GM12873 (cell line): Measurements from ENCODE around the gene TIGD1.

ENCODE experiments used
- CTCF ChIP-seq: IDR thresholded peaks from 2 replicates; pipeline ENCODE4 v1.5.1; 2012; ENCODE audit warnings: low read depth, mild to moderate bottlenecking, moderate library complexity, low read length, control low read depth; ENCODE audit not compliant: insufficient read depth; ENCODE audit errors: missing control alignments

TIGD1 gene

GRCh38 chr2:232569541-232569940, 19.2 kb upstream of the TIGD1 start:
- TF ChIP-seq CTCF = no peak

- no peak for TF ChIP-seq CTCF
Measured at GRCh38 chr2:232568161-232568560, 17.8 kb upstream of the TIGD1 start.

GRCh38 chr2:232567721-232568120, 17.4 kb upstream of the TIGD1 start:
- TF ChIP-seq CTCF = no peak

GRCh38 chr2:232563580-232563979, 13.2 kb upstream of the TIGD1 start:
- no peak for TF ChIP-seq CTCF

GRCh38 chr2:232562515-232563151, 12.3 kb upstream of the TIGD1 start:
- no peak for TF ChIP-seq CTCF

- TF ChIP-seq CTCF = no peak
Measured at GRCh38 chr2:232556426-232556825, 6.1 kb upstream of the TIGD1 start.

- TF ChIP-seq CTCF = no peak
Measured at GRCh38 chr2:232551776-232552175, 1.4 kb upstream of the TIGD1 start.
